HG03558 (cell line): ENCODE measurements around the gene MT1M.
"Not testable (repeated sequence)": the region's sequence is repeated elsewhere in the genome, so short reads cannot be mapped to it uniquely, and the experiment has no call there.

Source experiments
- ATAC-seq: cut with Tn5 transposase; IDR thresholded peaks from one replicate; pipeline ENCODE4 v1.9.1; 2021; ENCODE audit warnings: moderate number of reproducible peaks; ENCODE audit not compliant: unreplicated experiment; ENCODE audit errors: extremely low read depth

The MT1M gene

GRCh38 chr16:56670620-56670934 is 38.1 kb downstream of the MT1M start:
- ATAC-seq = no peak

GRCh38 chr16:56671691-56672090 is 39.2 kb downstream of the MT1M start:
- ATAC-seq = not testable (repeated sequence)

- ATAC-seq = not testable (repeated sequence)
Measured at GRCh38 chr16:56672171-56672570, 39.7 kb downstream of the MT1M start.

- no peak for ATAC-seq
Measured at GRCh38 chr16:56672761-56673536, 40.5 kb downstream of the MT1M start.

GRCh38 chr16:56673921-56674320 is 41.5 kb downstream of the MT1M start:
- no peak for ATAC-seq

- ATAC-seq = not testable (repeated sequence)
Measured at GRCh38 chr16:56674570-56674969, 42.1 kb downstream of the MT1M start.

- ATAC-seq = no peak
Measured at GRCh38 chr16:56675685-56676210, 43.3 kb downstream of the MT1M start.

- no peak for ATAC-seq
Measured at GRCh38 chr16:56677474-56677873, 45.0 kb downstream of the MT1M start.

- ATAC-seq = no peak
Measured at GRCh38 chr16:56679078-56679730, 46.7 kb downstream of the MT1M start.

- no peak for ATAC-seq
Measured at GRCh38 chr16:56679818-56680217, 47.4 kb downstream of the MT1M start.

- ATAC-seq = peak; percentile 90
Measured at GRCh38 chr16:56681939-56682702, 49.7 kb downstream of the MT1M start, which contains the start of gene MT1X. MT1X (plus strand) TSS chr16:56682470; CDS start chr16:56682541, 71 bp downstream.

GRCh38 chr16:56682703-56683397 is 50.4 kb downstream of the MT1M start:
- no peak for ATAC-seq
